IPS-NIHi7 (cell line): ENCODE data around the gene PLXDC1.
"Not testable (repeated sequence)": the region's sequence is repeated elsewhere in the genome, so short reads cannot be mapped to it uniquely, and the experiment has no call there.

ENCODE experiments used
- DNase-seq: peaks from one replicate; pipeline ENCODE4 v3.0.0; 2012; ENCODE audit warnings: mixed read lengths; ENCODE audit errors: extremely low spot score

The PLXDC1 gene

GRCh38 chr17:39155654-39156053 lies 4.2 kb upstream of the PLXDC1 start:
- DNase-seq, result no peak

GRCh38 chr17:39153599-39154051 lies 2.2 kb upstream of the PLXDC1 start:
- DNase-seq, result peak; percentile 67

- DNase-seq, result no peak
Measured at GRCh38 chr17:39151943-39152818, 744 bp upstream of the PLXDC1 start.

GRCh38 chr17:39150795-39151149 lies 665 bp downstream of the PLXDC1 start:
- DNase-seq, result no peak

- DNase-seq, result no peak
Measured at GRCh38 chr17:39150104-39150634, 1.3 kb downstream of the PLXDC1 start.

- no peak for DNase-seq
Measured at GRCh38 chr17:39147221-39148185, 3.9 kb downstream of the PLXDC1 start.

- DNase-seq, result no peak
Measured at GRCh38 chr17:39146273-39146672, 5.2 kb downstream of the PLXDC1 start.

- DNase-seq, result no peak
Measured at GRCh38 chr17:39145143-39145542, 6.3 kb downstream of the PLXDC1 start.

GRCh38 chr17:39144416-39144840 lies 7.0 kb downstream of the PLXDC1 start:
- DNase-seq, result no peak

GRCh38 chr17:39143552-39144093 lies 7.8 kb downstream of the PLXDC1 start:
- no peak for DNase-seq

GRCh38 chr17:39141915-39142664 lies 9.3 kb downstream of the PLXDC1 start:
- no peak for DNase-seq

GRCh38 chr17:39141294-39141693 lies 10.1 kb downstream of the PLXDC1 start:
- DNase-seq, result no peak

- no peak for DNase-seq
Measured at GRCh38 chr17:39139561-39139960, 11.9 kb downstream of the PLXDC1 start.

- no peak for DNase-seq
Measured at GRCh38 chr17:39139161-39139511, 12.3 kb downstream of the PLXDC1 start.

- DNase-seq, result no peak
Measured at GRCh38 chr17:39138431-39139160, 12.8 kb downstream of the PLXDC1 start.

- DNase-seq, result no peak
Measured at GRCh38 chr17:39134878-39135277, 16.6 kb downstream of the PLXDC1 start.

GRCh38 chr17:39132192-39132610 lies 19.2 kb downstream of the PLXDC1 start:
- DNase-seq, result no peak

- no peak for DNase-seq
Measured at GRCh38 chr17:39131616-39132015, 19.8 kb downstream of the PLXDC1 start.

- no peak for DNase-seq
Measured at GRCh38 chr17:39130205-39130604, 21.2 kb downstream of the PLXDC1 start.

GRCh38 chr17:39129544-39129943 lies 21.9 kb downstream of the PLXDC1 start:
- DNase-seq, result not testable (repeated sequence)

GRCh38 chr17:39126436-39126835 lies 25.0 kb downstream of the PLXDC1 start:
- DNase-seq, result no peak
